Cortex of kidney (tissue), 1 donor: ENCODE measurements around the gene CASKIN1.
"Not testable (repeated sequence)": the region's sequence is repeated elsewhere in the genome, so short reads cannot be mapped to it uniquely, and the experiment has no call there.

Experiments used
- DNase-seq: peaks from one replicate; lab custom pipeline; 2025; lab: John Stamatoyannopoulos, UW

The CASKIN1 gene

DNA sequence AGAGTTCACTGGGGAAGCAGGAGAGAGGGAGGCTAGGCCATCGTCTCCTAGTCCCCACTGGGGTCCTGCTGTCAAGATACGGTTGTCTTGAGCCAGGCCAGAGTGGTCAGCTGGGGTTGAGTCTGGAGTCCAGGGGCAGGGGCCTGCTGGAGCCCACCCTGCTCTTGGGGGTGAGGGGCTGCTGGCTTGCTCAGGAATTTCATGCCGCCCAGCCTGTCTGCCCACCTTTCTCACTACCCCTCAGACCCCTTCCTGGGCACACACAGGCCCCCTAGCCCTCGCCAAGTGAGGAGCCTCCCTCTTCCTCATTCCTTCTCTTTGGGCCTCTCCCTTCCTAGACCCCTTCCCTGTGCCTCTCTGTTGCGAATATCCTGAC, 39.6 kb downstream of the CASKIN1 start:
- no peak for DNase-seq

DNA sequence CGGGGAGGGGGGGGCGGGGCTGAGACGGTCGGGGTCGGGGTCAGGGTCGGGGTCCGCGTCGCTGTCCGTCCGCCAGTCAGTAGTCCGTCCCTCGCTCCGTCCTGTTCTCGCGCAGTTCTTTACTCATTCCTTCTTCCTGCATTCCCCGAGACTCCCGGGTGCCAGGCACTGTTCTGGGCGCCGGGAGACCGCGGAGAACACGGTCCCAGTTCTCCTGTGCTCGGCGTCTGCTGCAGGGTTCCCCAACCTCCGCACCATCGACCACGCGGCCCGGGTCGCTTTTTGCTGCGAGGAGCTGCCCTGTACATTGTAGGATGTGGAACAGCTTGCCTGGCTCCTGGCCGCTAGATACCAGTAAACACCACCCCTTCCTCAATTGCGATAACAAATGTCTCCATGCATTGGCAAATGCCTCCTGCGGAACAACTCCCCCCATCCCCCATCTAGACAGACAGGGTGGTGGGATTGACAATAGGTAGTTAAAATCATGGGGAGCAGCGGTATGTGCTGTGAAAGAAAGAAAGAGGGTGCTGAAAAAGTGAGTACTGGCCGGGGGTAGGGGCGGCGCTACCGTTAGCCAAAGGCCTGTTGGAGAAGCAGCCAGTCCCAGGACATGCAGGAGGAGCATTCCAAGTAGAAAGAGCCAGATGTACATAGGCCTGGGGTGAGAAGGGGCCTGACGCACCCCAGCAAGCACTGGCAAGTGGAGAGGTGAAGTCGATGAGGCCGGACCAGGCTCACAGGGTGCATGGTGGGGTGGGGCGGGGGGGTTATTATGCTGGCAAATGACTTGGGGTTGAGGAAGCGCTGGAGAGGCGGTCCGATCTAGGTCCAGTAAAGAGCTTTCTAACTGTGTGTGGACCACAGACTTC, 40.2 kb downstream of the CASKIN1 start:
- no peak for DNase-seq

DNA sequence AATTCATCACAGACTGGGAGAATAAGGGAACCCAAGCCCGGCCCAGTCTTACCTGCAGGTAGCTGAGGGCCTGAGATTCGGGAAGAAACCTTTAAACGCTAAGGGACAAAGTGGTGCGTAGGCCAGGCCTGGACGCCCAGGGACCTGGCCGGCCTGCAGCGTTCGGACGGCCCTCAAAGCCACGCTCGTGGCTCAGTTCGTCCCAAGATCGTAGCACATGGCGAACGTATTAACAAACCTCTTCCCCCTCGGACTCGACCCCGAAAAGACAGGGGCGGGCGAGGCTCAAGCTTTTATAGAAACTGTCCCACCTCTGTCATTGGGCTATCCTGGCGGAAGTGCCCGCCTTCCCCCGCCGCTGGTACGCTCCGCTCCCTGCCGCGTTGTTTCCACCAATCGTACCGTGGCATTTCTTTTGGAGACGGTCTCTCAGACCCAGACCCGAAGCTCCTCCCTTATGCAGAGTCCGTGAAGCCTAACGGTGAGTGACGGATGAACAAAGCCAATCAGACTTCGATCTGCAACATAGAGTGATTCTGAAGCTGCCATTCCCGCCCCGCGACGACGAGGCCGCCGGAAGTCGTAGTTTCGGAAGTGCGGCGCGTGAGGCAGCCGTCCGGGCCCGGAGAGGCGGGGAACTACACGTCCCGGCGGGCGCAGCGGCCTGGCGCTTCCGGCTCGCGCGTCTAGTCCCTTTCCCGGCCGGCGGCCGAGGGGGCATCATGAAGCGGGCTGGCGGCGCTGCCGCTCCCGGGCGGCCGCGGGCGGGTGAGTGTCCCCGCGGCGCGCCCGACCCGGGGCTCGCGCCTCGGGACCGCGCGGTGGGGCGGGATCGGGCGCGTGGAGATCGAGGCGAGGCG, 41.1 kb downstream of the CASKIN1 start, which contains the start of gene TRAF7:
TSS of gene TRAF7 (plus strand) at position 692 of the 860 bp plus-strand sequence. CDS start 8,139 bp downstream, outside the sequence.
- DNase-seq = peak; percentile 57

DNA sequence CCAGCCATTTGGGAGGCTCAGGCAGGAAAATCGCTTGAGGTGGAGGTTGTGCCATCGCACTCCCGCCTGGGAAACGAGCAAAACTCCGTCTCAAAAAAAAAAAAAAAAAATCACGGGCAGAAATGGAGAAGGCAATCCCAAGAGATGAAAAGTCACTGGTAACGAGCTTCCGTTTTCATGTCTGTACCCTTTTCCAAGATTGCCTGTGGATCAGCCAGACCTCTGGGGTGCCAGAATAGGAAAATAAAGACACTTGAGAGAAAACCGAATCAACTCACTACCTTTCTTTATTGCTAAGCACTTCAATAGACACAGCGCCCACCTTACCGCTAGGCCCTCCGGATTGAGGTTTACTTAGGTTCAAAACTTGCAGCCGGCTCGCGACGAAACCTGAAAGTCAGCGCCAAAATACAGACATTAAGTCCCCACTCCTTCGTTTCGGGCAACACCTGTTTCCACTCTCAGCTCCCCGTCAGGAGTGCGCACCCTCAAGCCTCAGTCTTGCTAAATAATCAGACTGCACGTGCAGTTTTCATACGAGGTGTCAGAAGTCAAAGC, 41.8 kb downstream of the CASKIN1 start:
- no peak for DNase-seq

DNA sequence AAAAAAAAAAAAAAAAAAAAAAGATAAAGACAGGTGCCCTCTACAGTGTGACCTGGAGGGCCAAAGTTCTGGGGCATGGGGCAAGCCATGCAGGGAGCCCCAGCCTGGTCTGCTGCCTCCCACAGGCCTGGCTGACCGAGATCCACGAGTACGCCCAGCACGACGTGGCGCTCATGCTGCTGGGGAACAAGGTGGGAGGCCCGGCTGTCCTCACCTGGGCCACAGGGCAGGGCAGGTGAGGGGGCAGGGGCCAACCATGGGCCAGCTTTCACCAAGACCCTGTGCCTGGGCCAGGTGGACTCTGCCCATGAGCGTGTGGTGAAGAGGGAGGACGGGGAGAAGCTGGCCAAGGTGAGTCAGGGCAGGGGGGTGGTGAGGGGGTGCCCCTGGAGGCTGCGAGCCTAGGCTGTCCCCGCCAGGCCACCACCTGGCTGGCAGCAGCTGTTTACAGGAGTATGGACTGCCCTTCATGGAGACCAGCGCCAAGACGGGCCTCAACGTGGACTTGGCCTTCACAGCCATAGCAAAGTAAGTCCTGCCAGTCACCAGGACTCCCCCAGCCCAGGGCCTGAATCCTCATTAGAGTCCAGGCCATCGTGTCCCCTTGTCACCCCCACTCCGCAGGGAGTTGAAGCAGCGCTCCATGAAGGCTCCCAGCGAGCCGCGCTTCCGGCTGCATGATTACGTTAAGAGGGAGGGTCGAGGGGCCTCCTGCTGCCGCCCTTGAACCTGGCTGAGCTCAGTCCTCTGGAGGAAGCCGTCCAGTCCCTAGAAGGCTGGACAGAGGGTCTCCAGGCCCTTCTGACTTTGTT, 43.5 kb downstream of the CASKIN1 start:
- DNase-seq = no peak

DNA sequence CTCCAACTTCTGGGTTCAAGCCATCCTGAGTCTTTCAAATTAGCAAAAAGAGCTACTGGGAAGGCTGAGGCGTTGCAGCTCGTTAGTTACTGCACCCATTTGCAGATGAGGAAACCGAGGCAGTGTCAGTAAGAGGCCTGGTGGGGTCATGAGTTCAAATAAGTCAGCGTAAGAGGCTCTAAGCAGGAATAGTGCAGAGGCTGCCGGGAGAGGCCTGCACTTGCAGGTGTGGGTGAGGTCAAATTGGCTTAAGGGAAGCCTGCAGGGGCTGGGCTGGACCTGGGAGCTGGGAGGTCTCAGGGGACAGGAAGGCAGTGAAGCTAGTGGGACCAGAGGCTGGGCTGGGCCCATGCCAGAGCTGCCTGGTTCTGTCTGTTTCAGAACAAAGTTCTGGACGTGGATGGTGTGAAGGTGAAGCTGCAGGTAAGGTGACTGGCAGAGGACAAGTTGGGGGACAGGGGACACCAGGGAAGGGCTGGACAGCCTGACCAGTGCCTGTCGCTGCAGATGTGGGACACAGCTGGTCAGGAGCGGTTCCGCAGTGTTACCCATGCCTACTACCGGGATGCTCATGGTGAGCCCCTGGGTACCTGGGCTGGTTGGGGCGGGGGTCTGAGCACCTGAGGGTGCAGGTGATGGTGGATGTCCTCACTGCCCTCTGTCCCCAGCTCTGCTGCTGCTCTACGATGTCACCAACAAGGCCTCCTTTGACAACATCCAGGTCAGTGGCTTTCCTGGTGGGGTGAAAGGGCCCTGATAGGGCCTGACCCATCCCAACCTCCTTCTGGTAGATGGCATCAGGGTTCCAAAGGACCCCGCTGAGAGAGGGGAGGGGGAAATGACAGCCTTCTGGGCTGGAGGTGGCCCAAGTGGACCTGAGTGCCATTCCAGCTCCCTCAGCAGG, 45.0 kb downstream of the CASKIN1 start:
- no peak for DNase-seq

DNA sequence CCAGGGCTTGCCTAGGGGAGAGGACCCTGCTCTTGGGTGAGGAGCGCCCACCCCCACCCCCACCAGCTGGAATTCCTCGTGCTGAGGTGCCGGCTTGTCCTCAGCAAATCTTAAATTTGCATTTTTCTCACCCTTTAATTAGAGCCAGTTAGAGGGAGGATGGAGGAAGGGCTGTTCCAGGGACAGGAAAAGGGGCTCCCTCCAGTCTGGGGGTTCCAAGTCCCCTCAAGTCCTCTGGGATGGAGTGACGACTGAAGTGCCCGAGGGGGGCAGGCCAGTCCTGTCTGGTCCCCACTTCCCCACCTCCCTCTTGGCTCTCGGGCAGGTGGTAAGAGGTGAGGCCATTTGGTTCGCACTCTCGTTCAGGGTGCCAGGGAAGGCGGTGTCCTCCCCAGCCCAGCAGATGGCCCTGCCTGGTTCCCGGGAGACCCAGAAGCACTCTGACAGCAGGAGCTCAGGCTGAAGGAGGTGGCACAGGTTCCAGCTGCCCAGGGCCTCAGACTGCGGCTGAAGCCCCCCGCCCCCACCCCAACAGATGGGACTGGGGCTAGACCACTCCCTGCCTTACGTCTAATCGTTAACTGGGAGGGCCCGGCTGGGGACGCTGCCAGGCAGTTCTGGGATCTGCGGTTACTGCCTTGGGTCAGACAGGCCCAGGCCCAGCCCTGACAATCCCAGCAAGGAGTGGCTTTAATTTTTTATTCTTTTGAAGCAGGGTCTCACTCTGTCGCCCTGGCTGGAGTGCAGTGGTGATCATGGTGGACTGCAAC, 45.8 kb downstream of the CASKIN1 start:
- no peak for DNase-seq

DNA sequence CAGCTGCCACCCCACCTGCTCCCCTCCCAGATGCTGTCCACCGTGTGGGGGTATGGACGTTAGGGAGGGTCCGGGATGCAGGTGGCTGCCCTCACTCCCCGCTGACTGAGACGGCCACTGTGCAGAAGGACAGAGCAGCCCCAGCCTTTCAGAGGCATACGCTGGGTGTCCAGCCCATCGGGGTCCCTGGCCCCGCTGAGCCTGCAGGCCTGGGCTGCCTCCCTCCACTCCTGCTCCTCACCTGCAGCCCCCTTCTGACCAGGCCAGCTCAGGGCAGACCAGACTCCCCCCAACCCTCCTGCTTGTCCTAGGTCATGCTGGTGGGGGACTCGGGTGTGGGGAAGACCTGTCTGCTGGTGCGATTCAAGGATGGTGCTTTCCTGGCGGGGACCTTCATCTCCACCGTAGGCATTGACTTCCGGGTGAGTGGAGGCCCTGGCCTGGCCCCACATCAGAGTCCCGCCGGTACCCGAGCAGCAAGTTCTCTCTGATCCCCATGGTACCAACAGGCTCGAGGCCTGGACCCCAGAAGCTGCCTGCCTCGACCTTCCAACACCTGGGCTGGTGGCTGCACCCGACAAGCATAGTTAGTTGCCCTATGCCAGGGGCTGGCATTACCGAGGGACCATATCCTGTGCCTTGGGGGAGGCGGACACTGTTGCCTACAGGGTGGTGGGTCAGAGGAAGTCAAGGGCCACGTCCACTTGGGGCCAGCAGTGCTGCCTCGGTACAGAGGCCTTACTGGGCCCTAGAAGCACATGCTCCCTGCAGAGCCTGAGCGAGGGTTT, 46.6 kb downstream of the CASKIN1 start:
- DNase-seq = no peak

DNA sequence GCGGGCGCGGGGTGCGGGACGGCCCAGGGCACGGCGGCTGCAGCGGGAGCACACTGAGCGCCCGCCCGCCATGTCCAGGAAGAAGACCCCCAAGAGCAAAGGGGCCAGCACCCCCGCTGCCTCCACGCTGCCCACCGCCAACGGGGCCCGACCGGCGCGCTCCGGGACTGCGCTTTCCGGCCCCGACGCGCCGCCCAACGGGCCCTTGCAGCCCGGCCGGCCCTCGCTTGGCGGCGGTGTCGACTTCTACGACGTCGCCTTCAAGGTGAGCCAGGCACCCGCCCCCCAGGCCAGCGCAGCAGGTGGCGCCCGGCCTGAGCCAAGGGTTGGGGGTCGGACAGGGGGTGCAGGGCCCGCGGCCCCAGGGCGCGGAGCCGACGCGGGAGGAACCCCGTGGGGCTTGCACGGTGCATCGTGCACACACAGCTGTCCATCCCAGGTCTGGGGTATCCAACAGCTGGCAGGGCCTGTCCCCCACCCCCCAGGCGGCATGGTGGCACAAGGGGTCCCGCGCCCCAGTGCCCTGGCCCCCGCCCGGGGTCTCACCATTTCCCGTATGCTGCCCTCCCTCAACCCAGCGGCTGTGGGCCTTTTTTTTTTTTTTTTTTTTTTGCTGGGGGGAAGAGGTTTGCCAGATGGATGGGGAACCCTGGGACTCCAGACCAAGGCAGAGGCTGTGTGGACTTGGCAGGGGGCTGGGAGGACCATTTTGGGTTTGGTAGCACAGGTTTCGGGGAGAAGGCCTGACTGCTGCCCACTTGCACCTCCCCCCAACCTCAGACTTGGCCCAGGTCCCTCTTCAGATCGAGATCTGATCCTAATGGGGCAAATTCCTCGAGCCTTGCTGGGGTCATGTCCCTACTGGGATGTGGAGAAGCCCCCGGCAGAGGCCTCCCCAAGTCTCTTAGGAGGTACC, 47.4 kb downstream of the CASKIN1 start:
- DNase-seq = no peak

DNA sequence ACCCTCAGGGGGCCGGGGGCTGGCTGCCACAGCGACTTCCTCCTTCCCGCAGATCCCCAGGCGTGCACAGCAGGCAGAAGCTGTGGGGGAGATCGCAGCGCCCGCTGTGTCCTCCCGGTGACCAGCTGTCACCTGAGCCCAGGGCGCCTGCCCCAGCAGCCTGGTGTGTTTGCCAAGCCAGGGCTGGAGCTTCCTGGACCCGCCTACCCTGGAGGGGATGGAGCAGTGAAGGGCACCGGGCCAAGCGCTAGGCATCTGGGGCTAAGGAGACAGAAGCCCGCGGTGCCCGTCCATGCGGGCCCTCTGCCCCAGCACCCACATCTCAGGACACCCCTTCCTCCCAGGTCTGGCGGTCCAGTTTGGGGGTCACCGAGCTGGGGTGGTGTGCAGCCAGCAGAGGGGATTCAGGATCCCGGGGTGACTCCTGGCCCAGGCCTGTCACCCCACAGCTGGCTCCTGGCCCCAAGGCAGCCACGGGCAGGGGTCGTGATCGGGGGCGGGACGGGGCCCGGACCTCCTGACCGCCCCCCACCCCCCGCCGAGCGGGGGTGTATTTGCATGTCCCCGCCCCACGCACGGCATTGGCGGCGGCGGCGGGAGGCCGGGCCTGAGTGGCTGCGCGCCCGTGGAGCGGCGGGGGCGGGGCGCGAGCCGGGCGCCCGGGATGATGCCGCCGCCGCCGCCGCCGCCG, 48.3 kb downstream of the CASKIN1 start, which contains the start of gene RAB26:
TSS of gene RAB26 (plus strand) at position 645 of the 691 bp plus-strand sequence. CDS start 159 bp downstream, outside the sequence.
- DNase-seq = no peak

DNA sequence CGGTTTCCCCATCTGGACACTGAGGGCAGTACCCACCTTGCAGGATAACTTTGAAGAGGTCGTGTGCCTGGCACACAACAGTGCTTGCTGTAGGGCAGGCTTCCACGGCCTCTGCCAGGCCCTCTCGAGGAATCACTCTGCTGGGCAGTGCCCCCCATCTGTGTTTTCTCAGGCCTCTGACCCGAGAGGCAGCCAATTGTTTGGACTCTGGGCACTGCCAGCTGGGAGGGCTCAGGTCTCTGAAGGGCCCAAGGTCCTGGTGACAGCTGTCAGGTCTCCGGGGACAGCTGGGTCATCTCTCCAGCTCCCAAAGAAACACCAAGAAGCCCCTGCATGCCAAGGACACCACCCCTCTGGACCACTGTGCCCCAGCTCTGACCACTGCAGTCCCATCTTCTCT, 49.0 kb downstream of the CASKIN1 start:
- DNase-seq = no peak

DNA sequence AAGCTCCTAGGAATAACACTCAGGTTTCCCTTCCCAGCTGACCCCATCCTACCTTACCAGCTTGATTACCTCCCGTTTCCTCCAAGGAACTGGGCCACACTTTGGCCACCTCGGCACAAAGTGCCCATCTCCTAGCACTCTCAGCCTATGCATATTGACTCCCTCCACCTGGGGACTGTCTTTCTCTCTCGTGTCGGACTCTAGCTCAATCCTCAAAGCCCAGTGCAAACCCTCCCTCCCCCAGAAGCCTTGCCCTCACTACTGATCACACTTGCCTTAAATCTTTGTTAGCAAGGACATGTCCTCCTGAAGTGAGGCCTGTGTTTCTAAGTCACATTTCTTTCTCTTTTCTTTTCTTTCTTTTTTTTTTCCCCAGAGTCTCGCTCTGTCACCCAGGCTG, 50.6 kb downstream of the CASKIN1 start:
- no peak for DNase-seq

DNA sequence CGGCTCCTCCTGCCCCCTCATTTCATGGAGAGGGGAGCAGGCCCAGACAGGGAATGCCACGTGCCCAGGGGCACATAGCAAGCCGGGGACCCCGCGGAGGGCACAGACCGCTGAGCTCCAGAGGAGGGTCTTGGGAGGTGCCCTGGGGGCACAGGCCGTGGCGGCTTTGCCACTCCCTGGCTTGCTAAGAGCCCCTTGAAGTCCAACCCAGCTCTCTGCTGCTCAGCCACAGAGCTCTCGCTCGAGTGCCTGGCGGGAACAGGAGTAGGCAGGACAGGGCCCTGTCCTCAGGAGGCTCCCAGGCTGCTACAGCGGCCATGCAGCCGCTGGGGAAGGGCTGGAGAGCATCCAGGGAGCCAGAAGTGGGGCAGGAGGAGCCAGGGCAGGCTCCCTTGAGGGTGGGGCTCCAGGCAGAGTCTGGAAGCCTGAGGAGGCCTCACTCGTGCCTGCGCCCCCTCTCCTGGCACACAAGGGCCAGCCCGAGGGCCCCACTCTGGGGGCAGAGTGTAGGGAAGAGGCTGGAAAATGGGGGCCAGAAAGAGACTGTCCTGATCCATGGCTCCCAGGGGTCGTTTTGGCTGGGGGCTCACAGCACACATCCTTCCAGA, 52.4 kb downstream of the CASKIN1 start:
- DNase-seq = no peak

DNA sequence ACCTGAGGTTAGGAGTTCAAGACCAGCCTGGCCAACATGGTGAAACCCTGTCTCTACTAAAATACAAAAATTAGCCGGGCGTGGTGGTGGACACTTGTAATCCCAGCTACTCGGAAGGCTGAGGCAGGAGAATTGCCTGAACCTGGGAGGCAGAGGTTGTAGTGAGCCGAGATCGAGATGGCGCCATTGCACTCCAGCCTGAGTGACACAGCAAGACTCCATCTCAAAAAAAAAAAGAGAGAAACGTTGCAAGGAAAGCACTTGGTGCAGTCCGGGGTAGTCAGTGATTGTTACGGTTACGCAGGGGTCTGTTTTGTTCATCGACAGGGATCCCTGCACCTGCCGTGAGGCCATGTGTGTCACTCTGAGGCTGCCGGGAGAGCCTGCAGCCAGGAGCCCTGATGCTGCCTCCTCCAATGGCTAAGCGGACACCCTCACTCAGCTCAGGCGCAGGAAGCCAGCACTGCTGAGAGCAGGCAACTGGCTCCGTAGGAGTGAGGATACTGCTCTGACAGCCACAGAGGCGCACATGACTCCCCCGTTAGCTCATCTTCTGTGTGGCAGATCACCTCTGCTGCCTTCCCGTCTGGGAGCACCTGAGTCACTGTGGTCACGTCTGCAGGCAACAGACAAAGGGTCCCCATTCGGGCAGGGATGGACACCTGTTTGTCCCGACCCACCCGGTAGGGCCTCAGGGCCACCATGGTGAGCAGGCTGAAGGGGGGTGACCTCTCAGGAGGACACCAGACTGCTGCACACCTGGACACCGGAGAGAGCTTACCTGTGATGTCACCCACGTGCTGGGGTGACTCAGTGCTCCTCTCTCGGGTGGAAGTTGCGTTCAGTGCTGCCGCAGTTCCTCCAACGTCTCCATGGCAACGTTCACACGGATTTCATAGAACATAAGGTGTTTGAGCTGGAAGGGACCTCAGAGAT, 53.2 kb downstream of the CASKIN1 start:
- DNase-seq = no peak

DNA sequence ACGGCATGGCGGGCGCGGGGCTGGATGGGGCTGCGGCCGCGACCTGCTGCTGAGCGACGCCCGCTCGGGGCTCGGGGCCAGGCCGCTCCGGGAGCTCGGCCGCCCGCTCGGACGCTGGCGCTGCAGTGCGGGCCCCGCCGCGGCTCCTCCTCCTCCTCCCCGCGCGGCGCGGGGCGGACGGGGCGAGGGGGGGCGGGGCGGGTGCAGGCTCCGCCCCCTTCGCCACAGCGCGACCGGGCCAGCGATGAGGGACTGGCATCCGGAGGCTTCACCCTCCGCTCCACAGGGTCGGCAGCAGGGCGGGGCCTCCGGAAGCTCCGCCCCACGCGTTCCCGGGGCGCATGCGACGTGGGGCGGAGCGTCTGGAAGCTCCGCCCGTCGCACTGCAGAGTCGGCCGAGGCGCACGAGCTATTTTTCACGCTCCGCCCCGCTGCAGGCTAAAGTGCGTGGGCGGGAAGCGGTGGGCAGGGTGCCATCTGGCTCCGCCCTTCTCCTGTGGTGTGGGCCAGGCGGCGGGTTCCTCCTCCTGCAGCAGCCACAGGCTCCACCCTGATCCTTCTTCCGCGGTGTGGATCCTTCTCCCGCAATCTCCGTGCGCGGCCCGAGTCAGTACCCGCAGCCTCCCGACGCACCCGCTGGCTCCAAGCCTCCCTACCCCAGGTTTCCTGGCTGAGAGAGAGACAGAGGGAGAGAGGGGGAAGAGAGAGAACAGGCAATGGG, 60.5 kb downstream of the CASKIN1 start, which contains the start of gene PKD1:
TSS of gene PKD1 (minus strand) at position 129 of the 721 bp plus-strand sequence. CDS start 209 bp downstream, outside the sequence.
- DNase-seq = not testable (repeated sequence)
